ENCODE results near the gene HOMER2. TPM values are rescaled to one million over a fixed set of nuclear protein-coding genes. Genes with fewer than 3 reads are reported as not detected.

The HOMER2 gene
- total and polyA plus RNA-seq, 2 donors (not counting 3 experiments of a cell fraction or from before 2014, with no cell fraction given): 0.60 to 0.68 TPM

DNA sequence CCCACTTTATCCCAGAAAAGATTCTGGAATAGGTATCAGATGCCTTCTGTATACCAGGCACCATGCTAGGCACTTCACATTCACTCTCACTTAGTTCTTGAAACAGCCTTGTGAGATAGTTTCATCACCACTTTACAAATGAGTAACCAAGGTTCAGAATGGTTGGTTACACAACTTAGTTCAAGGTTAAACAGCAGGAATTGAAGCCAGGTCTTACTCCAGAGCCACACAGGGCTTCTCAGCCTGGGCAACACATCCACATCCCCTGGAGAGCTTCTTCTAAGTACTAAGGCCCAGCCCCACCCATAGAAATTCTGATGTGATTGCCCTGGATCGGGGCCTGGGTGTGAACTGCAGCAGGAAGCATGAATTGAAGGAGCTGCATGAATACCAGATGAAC is 124.4 kb downstream of the HOMER2 start:
- DNase-seq (ENCODE audit: low read depth, low spot score) (no peak), FAIRE-seq (no peak)
- no peak overlapping the region for H3K4me3 ChIP-seq (replicated peaks in 1 of 3; ENCODE audit: insufficient read depth in 1 of 3, low read depth in 1 of 3, low read length in 3 of 3)
- H3K9me3 ChIP-seq (replicated peaks; ENCODE audit: control insufficient read depth, insufficient read depth, low read length): no peaks in the 10 kb centered on the region
- H3K36me3 ChIP-seq (ENCODE audit: control insufficient read depth in 2 of 2, extremely low read depth in 1 of 2, insufficient read depth in 2 of 2, low read length in 2 of 2): peaks cover 14 to 31% of the 10 kb centered on the region in 2 experiments
- H3K27ac ChIP-seq (ENCODE audit: insufficient read depth, low read depth, low read length): no peak overlapping the region
- TF ChIP-seq POLR2AphosphoS5 (IDR thresholded peaks at IDR 0.05; ENCODE audit: insufficient read depth, low read depth, low read length): no peak
- no peak for TF ChIP-seq GATA2 (IDR thresholded peaks at IDR 0.05; ENCODE audit: insufficient read depth, insufficient read length, low read depth, low read length)
- no peak for TF ChIP-seq CTCF (IDR thresholded peaks at IDR 0.05; ENCODE audit: extremely low read depth in 1 of 2, insufficient read depth in 1 of 2, low read depth in 1 of 2, low read length in 2 of 2)
- no peak for TF ChIP-seq MAX (IDR thresholded peaks at IDR 0.05; ENCODE audit: insufficient read depth, insufficient read length)
- TF ChIP-seq EZH2 (IDR thresholded peaks at IDR 0.05; ENCODE audit: borderline replicate concordance, low read depth, low read length, severe bottlenecking): no peak
- no peak for TF ChIP-seq JUN (IDR thresholded peaks at IDR 0.05; ENCODE audit: borderline replicate concordance, insufficient read depth, insufficient read length, low read depth)
- intact Hi-C loops (cut with micrococcal nuclease) (no loop called here), dilution Hi-C loops (cut with MboI; ENCODE audit: extremely low pct_ligation_motif_present, low sequenced_read_pairs) (no loop called here)
- H4K20me1 ChIP-seq (replicated peaks; ENCODE audit: control insufficient read depth, extremely low read depth, insufficient read depth, low read length): no peaks in the 10 kb centered on the region
- no peak overlapping the region for H3K4me2 ChIP-seq (ENCODE audit: insufficient read depth, low read length)
- CTCF ChIA-PET: no interaction called here
- H3K27me3 ChIP-seq (ENCODE audit: control insufficient read depth in 2 of 2, insufficient read depth in 2 of 2, low read length in 2 of 2): no peaks in the 10 kb centered on the region
- H3K4me1 ChIP-seq (ENCODE audit: control insufficient read depth, extremely low read depth, insufficient read depth, low read length): peaks cover 14% of the 10 kb centered on the region
- BruUV-seq (replicated peaks): no TSS peak
- no peak overlapping the region for H2AFZ ChIP-seq (ENCODE audit: low read depth, low read length)
- no peaks in the 10 kb centered on the region for H3K9me1 ChIP-seq (replicated peaks; ENCODE audit: control insufficient read depth, extremely low read depth, insufficient read depth, low read length)
- H3K9ac ChIP-seq (replicated peaks; ENCODE audit: extremely low read depth, insufficient read depth, low read length): no peak overlapping the region
- POLR2A ChIA-PET: no interaction called here
- H3K79me2 ChIP-seq (ENCODE audit: control insufficient read depth, insufficient read depth, low read length): no peaks in the 10 kb centered on the region

Data from endothelial cell of umbilical vein (primary cell).